ENCODE data around the gene SMARCA1. TPM values are rescaled to one million over a fixed set of nuclear protein-coding genes. Genes with fewer than 3 reads are reported as not detected.

Gene SMARCA1
- total and polyA plus RNA-seq, 2 of the 4 experiments (the other 2 are of a cell fraction): 31.0 to 32.8 TPM

DNA sequence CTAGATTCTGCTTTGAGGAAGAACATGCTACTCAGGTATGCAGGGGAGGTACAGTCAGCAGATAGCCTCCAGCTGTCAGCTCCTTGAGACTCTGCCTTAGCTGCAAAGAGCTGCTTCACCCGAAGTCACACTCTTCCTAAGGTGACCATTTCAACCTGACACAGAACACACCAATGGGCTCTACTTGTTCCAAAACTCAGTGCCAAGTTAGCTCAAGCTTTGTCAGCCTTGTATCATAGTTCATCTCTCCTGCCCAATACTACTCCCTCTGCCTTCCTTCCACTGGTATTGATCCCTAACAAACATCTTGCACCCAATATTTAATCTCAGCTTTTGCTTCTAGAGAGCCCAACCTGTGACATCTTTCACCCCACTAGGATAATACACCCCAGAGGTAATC lies 7.8 kb upstream of the SMARCA1 start:
- Histone ChIP-seq H3K23ac (ENCODE audit: low read depth, low read length) (no peak overlapping the region), H3K79me1 (ENCODE audit: low read depth in 1 of 2, low read length in 2 of 2) (no peaks in the 10 kb centered on the region), H2BK120ac (ENCODE audit: low read depth, low read length) (no peak overlapping the region), H3K4ac (ENCODE audit: low read depth, low read length) (no peak overlapping the region), H4K91ac (ENCODE audit: insufficient read depth, low read depth, low read length) (no peak overlapping the region), H3K27ac (ENCODE audit: insufficient read depth, low read length) (no peak overlapping the region), H2AFZ (replicated peaks; ENCODE audit: low read length, poor library complexity) (no peak overlapping the region), H3K4me1 (ENCODE audit: control insufficient read depth, insufficient read depth, low read length) (no peaks in the 10 kb centered on the region; the same call in 1 of the 2 replicates), H3K9ac (ENCODE audit: low read depth, low read length) (no peak overlapping the region), H3K14ac (replicated peaks; ENCODE audit: low read depth, low read length) (no peak overlapping the region), H3K9me1 (ENCODE audit: insufficient read depth, low read length) (no peaks in the 10 kb centered on the region), H3K36me3 (ENCODE audit: control insufficient read depth, insufficient read depth, low read length) (no peaks in the 10 kb centered on the region), H2AK5ac (ENCODE audit: low read depth, low read length) (no peak overlapping the region), H2BK20ac (ENCODE audit: low read depth, low read length) (no peak overlapping the region), H4K5ac (ENCODE audit: low read depth, low read length) (no peak overlapping the region), H2BK5ac (ENCODE audit: low read depth, low read length, poor library complexity, severe bottlenecking) (no peak overlapping the region), H4K8ac (ENCODE audit: low read depth in 2 of 2, low read length in 2 of 2) (no peak overlapping the region), H2AK9ac (replicated peaks; ENCODE audit: low read depth, low read length, poor library complexity) (no peak overlapping the region), H3K18ac (ENCODE audit: low read depth, low read length) (no peak overlapping the region), H3K4me3 (ENCODE audit: insufficient read depth, low read depth, low read length) (no peak overlapping the region), H3K56ac (ENCODE audit: extremely low read depth, insufficient read depth, low read length) (no peak overlapping the region), H4K20me1 (ENCODE audit: insufficient read depth, low read length) (no peaks in the 10 kb centered on the region), H3K4me2 (ENCODE audit: low read depth, low read length) (no peak overlapping the region), H3K27me3 (ENCODE audit: control insufficient read depth, insufficient read depth, low read length) (peaks cover 2% of the 10 kb centered on the region; the same call in 1 of the 2 replicates), H3K9me3 (ENCODE audit: control insufficient read depth, insufficient read depth, low read length) (no peaks in the 10 kb centered on the region), H2BK15ac (ENCODE audit: low read depth, low read length) (no peak overlapping the region)
- in situ Hi-C loops (cut with MboI; ENCODE audit: low sequenced_read_pairs) (no loop called here), intact Hi-C loops (cut with micrococcal nuclease) (no loop called here), dilution Hi-C loops (cut with HindIII; ENCODE audit: low sequenced_read_pairs, unreplicated experiment) (no loop called here)
- ChIA-PET CTCF (no interaction called here), POLR2A (ENCODE audit: unreplicated experiment) (no interaction called here)
- WGBS, 2 experiments (ENCODE audit: extremely low coverage in 2 of 2, insufficient read length in 1 of 2): no CpG with 5 or more reads among the region's 1 CpG
- no TSS peak for BruUV-seq (replicated peaks)
- ATAC-seq (ENCODE audit: low read depth) (no peak), DNase-seq (no peak)
- no peak for TF ChIP-seq CHD1 (IDR thresholded peaks at IDR 0.05; ENCODE audit: low read depth, low read length)
- no peak for TF ChIP-seq RFX5 (IDR thresholded peaks at IDR 0.05; ENCODE audit: low read depth, low read length)
- no peak for TF ChIP-seq MXI1 (IDR thresholded peaks at IDR 0.05; ENCODE audit: borderline replicate concordance, low read depth, low read length)
- TF ChIP-seq CEBPB (IDR thresholded peaks at IDR 0.05; ENCODE audit: low read depth, low read length): no peak
- TF ChIP-seq SMC3 (IDR thresholded peaks at IDR 0.05; ENCODE audit: low read depth, low read length): no peak
- TF ChIP-seq MAZ (IDR thresholded peaks at IDR 0.05; ENCODE audit: borderline replicate concordance, low read depth, low read length): no peak

Measured in IMR-90 (cell line).